Smooth muscle cell (in vitro differentiated cells): ENCODE data around the gene IREB2. TPM values are rescaled to one million over a fixed set of nuclear protein-coding genes. Genes with fewer than 3 reads are reported as not detected.

ENCODE experiments used
- DNase-seq: peaks from one replicate; lab custom pipeline; 2025; ENCODE audit not compliant: unreplicated experiment; lab: John Stamatoyannopoulos, UW
- H2AFZ ChIP-seq: fragments of 200-600 bp; sonication (generic); 2 replicates; pipeline ENCODE4 v1.6.0; 2016; ENCODE audit warnings: antibody characterized with exemption, low read depth, mild to moderate bottlenecking
- H3F3A ChIP-seq: fragments of 200-600 bp; sonication (generic); 2 replicates; pipeline ENCODE4 v1.6.0; 2017; ENCODE audit warnings: antibody characterized with exemption, low read depth
- H3K27ac ChIP-seq: fragments of 200-600 bp; sonication (generic); 2 replicates; pipeline ENCODE4 v1.5.1; 2016; ENCODE audit warnings: low read depth, mild to moderate bottlenecking
- H3K27me3 ChIP-seq: fragments of 200-600 bp; sonication (generic); 2 replicates; pipeline ENCODE4 v1.6.1; 2016; ENCODE audit warnings: low read depth, mild to moderate bottlenecking
- H3K36me3 ChIP-seq: fragments of 200-600 bp; sonication (generic); 2 replicates; pipeline ENCODE4 v1.5.1; 2016; ENCODE audit warnings: low read depth
- H3K4me1 ChIP-seq: fragments of 200-600 bp; sonication (generic); 2 replicates; pipeline ENCODE4 v1.5.1; 2016; ENCODE audit warnings: low read depth
- H3K4me2 ChIP-seq: fragments of 200-600 bp; sonication (generic); 2 replicates; pipeline ENCODE4 v1.6.0; 2016; ENCODE audit warnings: mild to moderate bottlenecking
- H3K4me3 ChIP-seq: fragments of 200-600 bp; sonication (generic); 2 replicates; pipeline ENCODE4 v1.5.1; 2016; ENCODE audit warnings: mild to moderate bottlenecking
- H3K79me2 ChIP-seq: fragments of 200-600 bp; sonication (generic); 2 replicates; pipeline ENCODE4 v1.6.0; 2016; ENCODE audit warnings: low read depth, mild to moderate bottlenecking
- H3K9ac ChIP-seq: fragments of 200-600 bp; sonication (generic); 2 replicates; pipeline ENCODE4 v1.6.0; 2016; ENCODE audit warnings: low read depth
- H3K9me3 ChIP-seq: fragments of 200-600 bp; sonication (generic); replicated peaks from 2 replicates; pipeline ENCODE4 v1.5.1; 2016; ENCODE audit warnings: low read depth
- H4K20me1 ChIP-seq: fragments of 200-600 bp; sonication (generic); 2 replicates; pipeline ENCODE4 v1.6.0; 2016; ENCODE audit warnings: low read depth
- CTCF ChIP-seq: fragments of 200-600 bp; sonication (generic); IDR thresholded peaks from 2 replicates; pipeline ENCODE4 v1.5.1; 2017; ENCODE audit warnings: borderline replicate concordance, mild to moderate bottlenecking, antibody characterized with exemption; ENCODE audit not compliant: insufficient read depth, poor library complexity, severe bottlenecking
- WGBS: methylation state at CpG from one replicate; pipeline ENCODE4 v1.1.7; 2016; ENCODE audit warnings: low lambda C conversion rate; 5-methylcytosine and 5-hydroxymethylcytosine counted together
- polyA plus RNA-seq: library from polyadenylated mRNA; unstranded; fragments of >200 nt; fragmentation: Nextera tagmentation; extraction: Ambion mirVana; gene quantifications from 2 replicates; pipeline ENCODE4 v1.2.1, GENCODE V29; 2016
- total RNA-seq: library from RNA; depleted of rRNA; stranded (reverse); fragments of >200 nt; gene quantifications from 2 replicates; pipeline ENCODE4 v1.2.3, GENCODE V29; 2014

Gene IREB2
- total and polyA plus RNA-seq, 2 experiments from 2014 or later, result 14.1 to 34.3 TPM

- 90% methylated on average over 9 of the region's 9 CpGs for WGBS
- H3F3A ChIP-seq, result no peaks in the 10 kb centered on the region
- H3K9me3 ChIP-seq, result no peaks in the 10 kb centered on the region
- no peak overlapping the region for H3K9ac ChIP-seq
- no peaks in the 10 kb centered on the region for H3K36me3 ChIP-seq
- no peaks in the 10 kb centered on the region for H3K79me2 ChIP-seq
- no peak overlapping the region for H3K27ac ChIP-seq
- no peaks in the 10 kb centered on the region for H4K20me1 ChIP-seq
- no peak for DNase-seq
- no peak overlapping the region for H3K4me3 ChIP-seq
- no peak overlapping the region for H2AFZ ChIP-seq
- no peak overlapping the region for H3K4me2 ChIP-seq
- H3K4me1 ChIP-seq, result no peaks in the 10 kb centered on the region
- H3K27me3 ChIP-seq, result no peaks in the 10 kb centered on the region
- TF ChIP-seq CTCF, result no peak
These were observed 41.7 kb upstream of the IREB2 start for GRCh38 chr15:78396186-78396814.

GRCh38 chr15:78396976-78397375 is 41.0 kb upstream of the IREB2 start:
- no peaks in the 10 kb centered on the region for H3K36me3 ChIP-seq
- H3F3A ChIP-seq, result no peaks in the 10 kb centered on the region
- no peak overlapping the region for H3K27ac ChIP-seq
- no peak overlapping the region for H3K4me3 ChIP-seq
- TF ChIP-seq CTCF, result peak; percentile 23
- no peaks in the 10 kb centered on the region for H3K27me3 ChIP-seq
- H3K4me1 ChIP-seq, result no peaks in the 10 kb centered on the region
- H3K9me3 ChIP-seq, result no peaks in the 10 kb centered on the region
- H3K4me2 ChIP-seq, result no peak overlapping the region
- 51% methylated on average over 9 of the region's 9 CpGs for WGBS
- no peak overlapping the region for H2AFZ ChIP-seq
- no peak overlapping the region for H3K9ac ChIP-seq
- DNase-seq, result no peak
- no peaks in the 10 kb centered on the region for H4K20me1 ChIP-seq
- no peaks in the 10 kb centered on the region for H3K79me2 ChIP-seq

GRCh38 chr15:78397382-78397781 is 40.6 kb upstream of the IREB2 start:
- no peak overlapping the region for H2AFZ ChIP-seq
- no peak overlapping the region for H3K9ac ChIP-seq
- no peaks in the 10 kb centered on the region for H3K36me3 ChIP-seq
- WGBS, result 89% methylated on average over 2 of the region's 2 CpGs
- H3K4me3 ChIP-seq, result no peak overlapping the region
- no peaks in the 10 kb centered on the region for H3K9me3 ChIP-seq
- H3F3A ChIP-seq, result no peaks in the 10 kb centered on the region
- no peaks in the 10 kb centered on the region for H3K79me2 ChIP-seq
- H3K27ac ChIP-seq, result no peak overlapping the region
- no peak overlapping the region for H3K4me2 ChIP-seq
- DNase-seq, result no peak
- TF ChIP-seq CTCF, result no peak
- H3K4me1 ChIP-seq, result no peaks in the 10 kb centered on the region
- H4K20me1 ChIP-seq, result no peaks in the 10 kb centered on the region
- H3K27me3 ChIP-seq, result no peaks in the 10 kb centered on the region
